ENCODE results near the gene PFKFB3. TPM values are rescaled to one million over a fixed set of nuclear protein-coding genes. Genes with fewer than 3 reads are reported as not detected.

Gene PFKFB3
- total RNA-seq, 4 donors from 2014 or later: 8.4 to 11.8 (median 9.4) TPM

GRCh38 chr10:6229290-6229689 lies 26.6 kb downstream of the PFKFB3 start:
- 95 to 100% methylated on average over 4 to 15 of the region's 15 CpGs for WGBS, 2 donors
- DNase-seq: no peak
- Histone ChIP-seq H3K36me3 (peaks cover 12 to 16% of the 10 kb centered on the region in 2 donors), H3K27ac (no peak overlapping the region), H3K4me1 (no peaks in the 10 kb centered on the region), H3K9me3 (no peaks in the 10 kb centered on the region), H3K4me3 (replicated peaks in 1 of 3) (no peak overlapping the region), H3K27me3 (no peaks in the 10 kb centered on the region)
- no peak for TF ChIP-seq CTCF (IDR thresholded peaks at IDR 0.05)
- no peak for TF ChIP-seq POLR2A (IDR thresholded peaks at IDR 0.05)
- intact Hi-C loops (cut with DNase I): no loop called here

- H3K36me3 ChIP-seq: peaks cover 12 to 16% of the 10 kb centered on the region in 2 donors
- H3K9me3 ChIP-seq: no peaks in the 10 kb centered on the region
- no peaks in the 10 kb centered on the region for H3K27me3 ChIP-seq
- no peak for DNase-seq
- 93 to 96% methylated on average over 7 to 13 of the region's 13 CpGs for WGBS, 2 donors
- intact Hi-C loops (cut with DNase I): no loop called here
- no peaks in the 10 kb centered on the region for H3K4me1 ChIP-seq
- TF ChIP-seq POLR2A (IDR thresholded peaks at IDR 0.05) (no peak), CTCF (IDR thresholded peaks at IDR 0.05) (no peak)
- H3K27ac ChIP-seq: no peak overlapping the region
- H3K4me3 ChIP-seq (replicated peaks in 1 of 3): no peak overlapping the region
These were observed 27.0 kb downstream of the PFKFB3 start for GRCh38 chr10:6229746-6230145.

GRCh38 chr10:6230315-6230714 lies 27.6 kb downstream of the PFKFB3 start:
- no peak for DNase-seq
- Histone ChIP-seq H3K4me3 (replicated peaks in 1 of 3) (no peak overlapping the region), H3K9me3 (no peaks in the 10 kb centered on the region), H3K27me3 (no peaks in the 10 kb centered on the region), H3K4me1 (no peaks in the 10 kb centered on the region), H3K27ac (no peak overlapping the region), H3K36me3 (peaks cover 9 to 16% of the 10 kb centered on the region in 2 donors)
- intact Hi-C loops (cut with DNase I): no loop called here
- WGBS, 2 donors: 90 to 96% methylated on average over 2 of the region's 2 CpGs
- TF ChIP-seq POLR2A (IDR thresholded peaks at IDR 0.05): no peak

- no peaks in the 10 kb centered on the region for H3K9me3 ChIP-seq
- DNase-seq: no peak
- H3K36me3 ChIP-seq: peaks cover 7 to 19% of the 10 kb centered on the region in 2 donors
- intact Hi-C loops (cut with DNase I): no loop called here
- no peak overlapping the region for H3K27ac ChIP-seq
- no peak for TF ChIP-seq CTCF (IDR thresholded peaks at IDR 0.05)
- no peak for TF ChIP-seq POLR2A (IDR thresholded peaks at IDR 0.05)
- 94 to 96% methylated on average over 12 of the region's 12 CpGs for WGBS, 2 donors
- H3K4me1 ChIP-seq: no peaks in the 10 kb centered on the region
- no peaks in the 10 kb centered on the region for H3K27me3 ChIP-seq
- H3K4me3 ChIP-seq (replicated peaks in 1 of 3): no peak overlapping the region
These were observed 28.4 kb downstream of the PFKFB3 start for GRCh38 chr10:6231146-6231545.

GRCh38 chr10:6231730-6232129 lies 29.0 kb downstream of the PFKFB3 start:
- no peak for DNase-seq
- no peaks in the 10 kb centered on the region for H3K4me1 ChIP-seq
- WGBS, 2 donors: 79 to 87% methylated on average over 9 to 13 of the region's 13 CpGs
- intact Hi-C loops (cut with DNase I): no loop called here
- no peaks in the 10 kb centered on the region for H3K9me3 ChIP-seq
- no peak for TF ChIP-seq POLR2A (IDR thresholded peaks at IDR 0.05)
- TF ChIP-seq CTCF (IDR thresholded peaks at IDR 0.05): no peak
- H3K4me3 ChIP-seq (replicated peaks in 1 of 3): no peak overlapping the region
- no peak overlapping the region for H3K27ac ChIP-seq
- no peaks in the 10 kb centered on the region for H3K27me3 ChIP-seq
- H3K36me3 ChIP-seq: peaks cover 7 to 15% of the 10 kb centered on the region in 2 donors
